CD4-positive, alpha-beta T cell treated with Interleukin-4 for 4 hours (primary cell): Measurements from ENCODE around the gene MGAT1.
A peak's percentile ranks its signal among the peaks of the same experiment; 100 is the strongest.
"Not testable (repeated sequence)": the region's sequence is repeated elsewhere in the genome, so short reads cannot be mapped to it uniquely, and the experiment has no call there.

Experiments used
- DNase-seq: peaks from one replicate; pipeline ENCODE4 v3.0.0-alpha.2; 2020

The MGAT1 gene

GRCh38 chr5:180784497-180785097 lies 18.0 kb downstream of the MGAT1 start:
- DNase-seq: peak; percentile 73

DNA sequence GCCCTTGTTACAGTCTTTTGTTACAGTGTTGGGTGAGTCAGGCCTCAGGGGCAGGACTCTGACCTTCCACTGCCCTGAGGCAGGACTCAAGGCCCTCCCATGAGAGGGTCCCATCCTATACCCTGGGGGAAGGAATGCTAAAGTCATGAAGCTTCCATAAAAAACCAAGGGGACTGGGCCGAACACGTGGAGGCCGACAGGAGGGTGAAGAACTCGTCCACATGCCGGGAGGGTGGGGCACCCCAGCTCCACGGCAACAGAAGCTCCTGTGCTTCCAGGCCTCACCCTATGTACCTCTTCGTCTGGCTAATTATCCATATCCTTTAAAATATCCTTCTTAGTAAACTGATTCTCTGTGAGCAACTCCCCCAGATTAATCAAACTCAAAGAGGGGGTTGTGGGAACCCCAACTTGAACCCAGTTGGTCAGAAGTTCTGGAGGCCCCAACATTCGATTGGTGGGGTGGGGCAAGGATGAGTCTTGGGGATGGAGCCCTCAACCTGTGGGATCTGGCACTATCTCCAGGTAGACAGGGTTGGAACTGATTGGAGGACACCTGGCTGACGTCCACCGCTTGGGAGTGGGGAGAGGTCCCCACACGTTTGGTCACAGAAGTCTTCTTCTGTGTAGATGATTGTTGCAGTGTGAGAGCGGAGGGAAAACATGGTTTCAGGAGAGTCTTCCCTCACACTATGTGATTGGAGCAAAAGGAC lies 19.1 kb downstream of the MGAT1 start:
- no peak for DNase-seq

DNA sequence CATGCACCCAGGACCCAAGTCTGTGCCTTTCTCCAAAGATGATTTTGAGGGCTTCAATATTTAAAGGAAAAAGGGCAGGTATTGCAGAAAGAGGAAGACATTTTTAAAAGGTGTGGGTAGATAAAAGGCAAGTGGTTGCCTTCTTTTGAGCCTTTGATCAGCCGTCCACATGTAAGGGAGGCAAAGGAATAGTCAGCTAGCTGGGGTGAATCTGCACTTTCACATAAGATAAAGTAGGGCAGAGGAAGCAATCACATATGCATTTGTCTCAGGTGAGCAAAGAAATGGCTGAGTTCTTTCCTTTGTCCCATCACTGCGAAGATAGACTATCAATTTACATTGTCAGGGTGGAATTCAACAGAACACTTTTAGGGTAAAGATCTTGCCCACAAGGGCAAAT lies 19.9 kb downstream of the MGAT1 start:
- DNase-seq: no peak

GRCh38 chr5:180781900-180782326 lies 20.7 kb downstream of the MGAT1 start:
- not testable (repeated sequence) for DNase-seq

- DNase-seq: no peak
Measured at GRCh38 chr5:180779985-180780610, 22.5 kb downstream of the MGAT1 start.

GRCh38 chr5:180777475-180777874 lies 25.1 kb downstream of the MGAT1 start:
- no peak for DNase-seq

DNA sequence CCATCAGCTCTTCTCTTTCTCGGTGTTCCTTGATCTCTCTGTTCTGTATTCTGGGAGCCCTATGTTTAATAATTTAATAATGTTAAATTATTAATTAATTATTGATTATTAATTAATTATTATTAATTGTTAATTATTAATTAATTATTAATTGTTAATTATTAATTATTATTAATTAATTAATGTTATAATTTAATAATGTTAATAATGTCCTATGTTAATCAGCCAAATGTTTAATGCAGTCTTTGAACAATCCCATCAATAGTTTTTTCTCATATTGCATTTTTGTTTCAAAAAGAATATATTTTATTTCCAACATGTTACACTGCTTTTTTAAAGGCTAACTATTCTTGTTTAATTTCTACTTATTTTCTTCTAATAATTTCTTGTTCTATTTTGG lies 26.2 kb downstream of the MGAT1 start:
- no peak for DNase-seq

DNA sequence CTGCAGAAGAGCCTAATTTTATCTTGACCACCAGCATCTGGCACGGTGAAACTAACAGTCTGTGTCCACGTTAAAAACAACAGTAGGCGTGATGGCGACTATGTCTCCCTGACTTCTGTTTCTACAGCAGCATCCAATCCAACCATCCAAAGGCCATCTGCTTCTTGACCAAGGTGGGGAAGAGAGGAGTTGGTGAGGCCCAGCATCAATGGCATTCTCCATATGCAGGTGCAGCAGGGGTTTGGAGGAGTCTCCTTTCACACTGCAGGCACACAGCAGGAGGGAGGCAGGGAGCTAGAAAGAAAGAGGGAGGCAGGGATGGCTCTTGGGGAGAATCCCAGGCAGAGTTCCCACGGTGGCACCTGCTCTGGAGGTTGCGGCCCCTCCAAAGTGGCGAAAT lies 27.0 kb downstream of the MGAT1 start:
- DNase-seq: no peak

- no peak for DNase-seq
Measured at GRCh38 chr5:180771839-180772238, 30.8 kb downstream of the MGAT1 start.

DNA sequence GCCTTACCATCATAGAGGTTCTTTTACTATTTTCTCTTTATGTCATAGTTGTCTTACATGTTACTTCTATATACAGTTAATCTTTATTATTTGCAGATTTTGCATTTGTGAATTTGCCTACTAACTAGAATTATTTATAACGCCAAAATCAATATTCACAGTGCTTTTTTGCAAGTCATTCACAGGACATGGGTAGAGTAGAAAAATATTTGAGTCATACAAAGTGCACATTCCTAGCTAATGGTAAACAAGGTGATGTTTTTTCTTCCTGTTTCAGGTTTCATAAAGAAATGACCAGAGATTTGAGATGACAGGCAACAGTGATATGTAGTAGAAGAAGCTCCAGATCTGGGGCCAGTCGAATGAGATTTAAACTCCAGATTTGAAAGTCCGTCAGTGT lies 32.8 kb downstream of the MGAT1 start:
- no peak for DNase-seq

DNA sequence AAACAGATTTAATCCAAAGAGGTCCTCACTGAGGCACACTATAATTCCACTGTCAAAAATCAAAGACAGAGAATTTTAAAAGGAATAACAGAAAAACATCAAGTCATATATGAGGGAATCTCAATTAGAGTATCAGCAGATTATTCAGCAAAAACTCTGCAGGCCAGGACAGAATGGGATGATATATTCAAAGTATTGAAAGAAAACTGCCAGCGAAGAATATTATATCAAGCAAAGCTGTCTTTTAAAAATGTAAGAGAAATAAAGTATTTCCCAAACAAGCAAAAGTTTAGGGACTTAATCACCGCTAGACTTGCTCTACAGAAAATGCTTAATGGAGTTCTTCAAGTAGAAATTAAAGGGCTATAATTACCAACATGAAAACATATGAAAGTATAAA lies 47.0 kb downstream of the MGAT1 start:
- no peak for DNase-seq

GRCh38 chr5:180744253-180744652 lies 58.4 kb downstream of the MGAT1 start:
- DNase-seq: no peak

DNA sequence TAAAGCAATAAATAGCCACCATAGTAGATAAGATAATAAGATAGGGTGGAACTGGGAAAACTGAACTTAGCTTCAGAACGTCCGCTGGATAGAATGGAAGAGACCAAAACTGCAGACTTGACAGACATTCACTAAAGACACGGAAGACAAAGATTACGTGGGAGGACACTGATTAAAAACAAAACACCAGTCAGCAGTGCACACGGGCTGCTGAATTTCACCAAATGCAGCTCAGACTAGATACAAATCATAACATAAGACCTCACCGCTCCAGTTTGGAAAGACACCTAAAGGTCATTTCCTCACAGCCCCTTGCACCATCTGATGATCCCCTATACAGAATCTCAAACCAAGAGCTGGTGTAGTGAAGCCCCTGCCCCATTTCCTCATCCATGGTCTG lies 59.9 kb downstream of the MGAT1 start:
- no peak for DNase-seq

GRCh38 chr5:180740953-180741352 lies 61.7 kb downstream of the MGAT1 start:
- not testable (repeated sequence) for DNase-seq

DNA sequence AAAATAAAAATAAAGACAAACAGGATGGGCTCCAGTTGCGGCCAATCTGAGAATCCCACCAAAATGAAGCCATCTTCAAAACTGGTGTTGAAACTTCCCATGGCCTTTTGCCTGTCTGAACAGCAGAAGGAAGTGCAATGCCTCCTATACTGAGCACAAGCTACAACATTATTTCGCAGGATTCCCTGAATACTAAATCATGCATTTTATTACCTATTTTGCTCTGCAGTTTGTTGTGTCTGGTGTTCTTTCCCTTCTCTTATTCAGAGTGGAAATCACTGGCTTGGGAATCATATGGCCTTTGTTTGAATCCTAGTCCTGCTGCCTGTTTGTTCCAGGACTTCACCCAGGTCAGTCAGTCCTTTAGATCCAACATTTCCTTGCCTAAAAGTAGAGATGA lies 62.6 kb downstream of the MGAT1 start, which contains the start of gene OR2Y1:
TSS of gene OR2Y1 (minus strand) at position 101 of the 400 bp plus-strand sequence. CDS start at position 101, 0 bp downstream.
- no peak for DNase-seq

- no peak for DNase-seq
Measured at GRCh38 chr5:180739271-180739670, 63.3 kb downstream of the MGAT1 start.

- DNase-seq: no peak
Measured at GRCh38 chr5:180736536-180736935, 66.1 kb downstream of the MGAT1 start.
